Measurements from ENCODE around the gene PREPL. TPM values are rescaled to one million over a fixed set of nuclear protein-coding genes. Genes with fewer than 3 reads are reported as not detected.

PREPL gene
- 21.2 to 25.5 TPM (median 22.4 TPM) in 5 replicates for total RNA-seq (2022; extraction: Qiagen RNA extraction)

GRCh38 chr2:44361330-44362206 is at the start of gene PREPL, which contains the start of gene CAMKMT:
Gene PREPL, minus strand, starts transcription at chr2:44361494. Its CDS starts 15,152 bp downstream, at chr2:44346342.
Gene CAMKMT, plus strand, starts transcription at chr2:44361947.

Other genes with a start within 250 kb of the PREPL start
- 22.9 to 31.4 TPM (median 30.3 TPM) in 5 replicates for gene PPM1B, start 192.6 kb downstream of the PREPL start, total RNA-seq (2022; extraction: Qiagen RNA extraction)
- gene SLC3A1, start 86.0 kb downstream of the PREPL start, total RNA-seq (2022; extraction: Qiagen RNA extraction) = 0.73 to 1.5 TPM (median 1.0 TPM) in 5 replicates
- 4.1 to 7.1 TPM (median 5.1 TPM) in 5 replicates for gene CAMKMT, start 453 bp upstream of the PREPL start, total RNA-seq (2022; extraction: Qiagen RNA extraction)

Data from A549 treated with CORT108297 at 1 μM for 4 hours (cell line).